ENCODE measurements around the gene BBS2. TPM values are rescaled to one million over a fixed set of nuclear protein-coding genes. Genes with fewer than 3 reads are reported as not detected.

The BBS2 gene
- total RNA-seq, 1 experiment from 2014 or later = 36.4 TPM

GRCh38 chr16:56542039-56542438 is 22.2 kb upstream of the BBS2 start:
- no peak for TF ChIP-seq CTCF (IDR thresholded peaks at IDR 0.05; ENCODE audit: unreplicated experiment)
- no peaks in the 10 kb centered on the region for H3K36me3 Mint-ChIP-seq (ENCODE audit: insufficient read depth, unreplicated experiment)
- BruUV-seq (replicated peaks) = no TSS peak
- CTCF ChIA-PET = no interaction called here
- intact Hi-C loops (cut with micrococcal nuclease; ENCODE audit: unreplicated experiment) = no loop called here
- no peak for DNase-seq
- H3K27me3 Mint-ChIP-seq (ENCODE audit: unreplicated experiment) = peaks cover 18% of the 10 kb centered on the region
- no peaks in the 10 kb centered on the region for H3K4me1 Mint-ChIP-seq (ENCODE audit: low read depth, unreplicated experiment)
- no peak overlapping the region for H3K27ac Mint-ChIP-seq (ENCODE audit: unreplicated experiment)
- no peaks in the 10 kb centered on the region for H3K9me3 Mint-ChIP-seq (ENCODE audit: low read depth, unreplicated experiment)
- no peak overlapping the region for H3K4me3 Mint-ChIP-seq (ENCODE audit: low read depth, unreplicated experiment)

GRCh38 chr16:56539656-56540055 is 19.8 kb upstream of the BBS2 start:
- no TSS peak for BruUV-seq (replicated peaks)
- H3K4me3 Mint-ChIP-seq (ENCODE audit: low read depth, unreplicated experiment) = no peak overlapping the region
- no peaks in the 10 kb centered on the region for H3K9me3 Mint-ChIP-seq (ENCODE audit: low read depth, unreplicated experiment)
- no peak overlapping the region for H3K27ac Mint-ChIP-seq (ENCODE audit: unreplicated experiment)
- CTCF ChIA-PET = interaction anchor here (0.5 kb wide), 1 partner anchor 907 kb away, joined by 3 read pairs; no protein-coding TSS in a partner anchor
- H3K36me3 Mint-ChIP-seq (ENCODE audit: insufficient read depth, unreplicated experiment) = no peaks in the 10 kb centered on the region
- no peaks in the 10 kb centered on the region for H3K4me1 Mint-ChIP-seq (ENCODE audit: low read depth, unreplicated experiment)
- no peak for TF ChIP-seq CTCF (IDR thresholded peaks at IDR 0.05; ENCODE audit: unreplicated experiment)
- peaks cover 42% of the 10 kb centered on the region for H3K27me3 Mint-ChIP-seq (ENCODE audit: unreplicated experiment)
- no peak for DNase-seq
- intact Hi-C loops (cut with micrococcal nuclease; ENCODE audit: unreplicated experiment) = no loop called here

GRCh38 chr16:56538331-56538730 is 18.5 kb upstream of the BBS2 start:
- CTCF ChIA-PET = no interaction called here
- no TSS peak for BruUV-seq (replicated peaks)
- no peaks in the 10 kb centered on the region for H3K36me3 Mint-ChIP-seq (ENCODE audit: insufficient read depth, unreplicated experiment)
- intact Hi-C loops (cut with micrococcal nuclease; ENCODE audit: unreplicated experiment) = no loop called here
- TF ChIP-seq CTCF (IDR thresholded peaks at IDR 0.05; ENCODE audit: unreplicated experiment) = no peak
- peaks cover 55% of the 10 kb centered on the region for H3K27me3 Mint-ChIP-seq (ENCODE audit: unreplicated experiment)
- H3K27ac Mint-ChIP-seq (ENCODE audit: unreplicated experiment) = no peak overlapping the region
- H3K4me1 Mint-ChIP-seq (ENCODE audit: low read depth, unreplicated experiment) = no peaks in the 10 kb centered on the region
- no peaks in the 10 kb centered on the region for H3K9me3 Mint-ChIP-seq (ENCODE audit: low read depth, unreplicated experiment)
- DNase-seq = no peak
- H3K4me3 Mint-ChIP-seq (ENCODE audit: low read depth, unreplicated experiment) = no peak overlapping the region

GRCh38 chr16:56534847-56535383 is 15.1 kb upstream of the BBS2 start:
- H3K36me3 Mint-ChIP-seq (ENCODE audit: insufficient read depth, unreplicated experiment) = no peaks in the 10 kb centered on the region
- H3K27me3 Mint-ChIP-seq (ENCODE audit: unreplicated experiment) = peaks cover 43% of the 10 kb centered on the region
- no peak overlapping the region for H3K4me3 Mint-ChIP-seq (ENCODE audit: low read depth, unreplicated experiment)
- H3K27ac Mint-ChIP-seq (ENCODE audit: unreplicated experiment) = no peak overlapping the region
- intact Hi-C loops (cut with micrococcal nuclease; ENCODE audit: unreplicated experiment) = no loop called here
- no peaks in the 10 kb centered on the region for H3K9me3 Mint-ChIP-seq (ENCODE audit: low read depth, unreplicated experiment)
- peaks cover 10% of the 10 kb centered on the region for H3K4me1 Mint-ChIP-seq (ENCODE audit: low read depth, unreplicated experiment)
- no peak for TF ChIP-seq CTCF (IDR thresholded peaks at IDR 0.05; ENCODE audit: unreplicated experiment)
- no peak for DNase-seq
- no TSS peak for BruUV-seq (replicated peaks)
- CTCF ChIA-PET = no interaction called here
